ENCODE results near the gene AGR2.

AGR2 gene

GRCh38 chr7:16812542-16813231, 7.9 kb upstream of the AGR2 start:
- DNase-seq, result no peak

DNA sequence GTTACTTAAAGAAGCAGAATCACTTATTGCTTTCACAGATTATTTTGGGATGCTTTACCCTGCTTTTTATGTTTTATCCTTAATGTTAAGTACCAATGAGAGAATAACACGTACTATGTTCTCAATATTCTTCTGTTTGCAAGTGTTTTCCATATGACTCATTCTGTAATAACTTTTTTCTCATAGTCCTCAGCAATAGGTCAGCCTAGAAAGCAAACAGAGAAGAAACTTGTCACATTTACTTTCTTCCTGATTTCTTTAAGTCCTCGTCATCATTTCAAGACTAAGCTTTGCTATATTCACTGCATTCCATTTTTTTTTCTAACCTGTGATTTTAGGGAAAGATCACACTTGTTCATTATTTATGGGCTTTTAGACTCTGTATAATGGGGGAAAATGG, 6.8 kb upstream of the AGR2 start:
- no peak for DNase-seq

DNA sequence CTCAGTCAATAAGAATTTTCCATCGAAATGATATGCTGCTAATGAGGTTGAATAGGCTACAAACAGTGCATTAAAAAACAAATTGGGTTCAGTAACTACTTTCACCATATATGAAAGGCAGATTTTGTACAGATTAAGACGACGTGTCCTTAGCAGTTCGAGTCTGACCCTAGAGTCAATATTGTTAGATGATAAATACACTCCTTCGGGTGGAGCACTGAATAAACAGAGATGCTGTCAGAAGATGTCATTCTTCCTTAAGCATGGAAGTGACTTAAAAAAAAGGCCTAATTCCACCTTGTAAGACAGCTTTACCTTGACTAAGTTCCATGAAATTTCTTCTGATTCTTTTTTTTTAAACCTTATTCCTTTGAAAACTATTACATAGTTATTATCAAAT, 5.8 kb upstream of the AGR2 start:
- no peak for DNase-seq

- DNase-seq, result no peak
Measured at GRCh38 chr7:16810112-16810511, 5.3 kb upstream of the AGR2 start.

DNA sequence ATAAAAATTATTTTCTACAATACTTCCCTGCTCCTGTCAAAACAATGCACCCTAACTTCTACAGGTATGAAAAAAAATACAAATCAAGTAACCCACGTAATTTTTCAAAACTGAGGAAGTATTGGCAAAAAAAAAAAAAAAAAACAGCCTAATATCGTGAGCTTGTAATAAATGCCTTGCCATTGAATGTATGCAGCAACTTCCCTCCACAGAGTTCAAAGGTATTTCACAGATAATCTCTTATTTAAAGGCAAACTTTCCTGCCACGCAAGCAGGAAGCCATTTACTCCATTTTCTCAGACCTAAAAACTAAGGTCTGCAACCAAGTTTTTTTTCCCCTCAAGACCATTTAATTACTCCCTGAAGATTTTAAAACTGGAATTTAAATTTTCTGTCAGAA, 642 bp upstream of the AGR2 start:
- DNase-seq, result no peak

DNA sequence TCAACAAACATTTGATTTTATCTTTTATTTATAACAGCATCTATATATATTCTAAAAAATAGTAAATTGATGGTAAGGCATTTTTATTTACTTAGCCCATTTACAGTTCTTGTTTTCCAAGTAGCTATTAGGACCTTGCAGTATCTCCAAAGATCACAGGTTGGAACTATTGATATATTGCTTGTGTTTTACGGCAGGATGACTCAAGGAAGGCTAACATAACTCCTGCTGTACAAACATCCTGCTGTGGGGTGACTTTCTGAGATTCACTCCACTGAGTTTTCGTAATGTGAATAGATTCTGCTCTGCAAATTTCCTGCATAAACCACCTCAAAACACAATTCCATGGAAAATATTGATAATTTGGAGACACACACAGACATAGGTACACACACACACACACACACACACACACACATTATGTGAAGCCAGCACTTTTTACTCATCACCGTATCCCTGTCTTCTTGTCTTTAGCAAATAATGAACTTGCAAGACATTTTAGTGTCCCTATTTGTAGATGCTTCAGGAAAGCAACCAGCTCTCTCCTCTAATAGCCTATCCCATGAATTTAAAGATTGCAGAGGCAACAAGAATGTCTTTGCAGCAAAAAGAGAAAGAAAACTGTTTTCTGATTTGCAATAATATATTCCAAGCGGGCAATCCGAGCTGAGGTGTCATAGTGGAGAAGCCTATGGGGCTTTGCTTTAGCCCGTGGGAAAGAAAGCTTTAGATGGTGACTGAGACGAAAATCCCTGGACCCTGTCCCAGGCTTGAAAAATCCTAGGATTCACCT, 722 bp downstream of the AGR2 start:
- no peak for DNase-seq

GRCh38 chr7:16803125-16803524, 1.7 kb downstream of the AGR2 start:
- no peak for DNase-seq

GRCh38 chr7:16801579-16801978, 3.2 kb downstream of the AGR2 start:
- DNase-seq, result no peak

- DNase-seq, result no peak
Measured at GRCh38 chr7:16801111-16801542, 3.7 kb downstream of the AGR2 start.

DNA sequence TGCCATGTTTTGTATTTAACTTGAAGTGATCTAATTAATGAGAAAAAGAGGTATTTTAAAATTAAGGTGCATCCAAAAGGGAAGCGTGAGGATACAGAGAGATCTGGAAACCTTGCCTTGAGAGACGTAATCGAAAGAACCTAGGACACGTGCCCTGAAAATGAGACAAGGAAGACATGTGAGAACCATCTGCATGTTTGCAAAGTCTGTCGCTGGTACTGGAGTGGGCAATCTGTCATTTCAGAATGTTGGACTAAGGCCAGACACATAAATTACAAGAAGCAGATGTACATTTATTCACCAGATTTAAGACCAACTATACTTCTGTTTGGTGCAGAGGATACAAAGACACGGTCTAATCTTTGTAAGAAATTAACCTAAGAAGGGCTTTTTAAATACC, 9.2 kb downstream of the AGR2 start:
- no peak for DNase-seq

GRCh38 chr7:16794986-16795385, 9.8 kb downstream of the AGR2 start:
- no peak for DNase-seq

DNA sequence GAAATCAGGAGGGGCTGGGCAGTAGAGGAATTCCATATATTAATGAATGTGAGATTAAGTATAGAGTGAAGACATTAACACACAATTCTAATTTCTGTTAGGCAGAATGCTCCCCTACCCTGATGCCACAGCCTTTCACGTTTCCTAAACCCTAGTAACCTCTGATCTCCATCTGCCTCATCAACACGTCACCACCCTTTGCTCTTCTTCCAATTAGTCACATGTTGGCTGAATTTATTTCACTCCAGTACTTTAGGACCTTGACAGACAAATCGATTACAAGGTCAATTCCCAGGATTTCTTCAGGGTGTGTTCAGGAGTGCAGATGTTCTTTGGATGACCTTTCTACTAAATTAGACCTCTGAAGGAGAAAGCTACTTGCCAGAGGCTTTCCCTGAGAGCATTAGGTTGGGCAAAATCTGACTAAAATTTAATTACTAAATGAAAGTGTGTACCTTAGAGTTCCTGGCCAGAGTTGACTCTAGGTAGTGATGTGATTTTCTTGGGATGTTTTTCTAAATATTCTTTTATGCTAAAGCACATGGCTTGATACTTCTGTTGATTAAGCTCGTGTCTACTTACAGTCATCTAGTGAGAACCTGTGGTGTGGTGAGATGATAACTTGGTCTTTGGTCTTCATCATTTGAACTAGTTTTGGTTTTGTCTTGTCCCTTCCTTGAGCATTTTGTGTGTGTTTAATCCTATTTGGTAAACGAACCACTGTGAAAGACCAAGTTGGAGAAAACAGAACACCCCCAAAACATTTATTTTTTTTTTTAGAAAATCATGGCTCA, 12.7 kb downstream of the AGR2 start:
- DNase-seq, result no peak

DNA sequence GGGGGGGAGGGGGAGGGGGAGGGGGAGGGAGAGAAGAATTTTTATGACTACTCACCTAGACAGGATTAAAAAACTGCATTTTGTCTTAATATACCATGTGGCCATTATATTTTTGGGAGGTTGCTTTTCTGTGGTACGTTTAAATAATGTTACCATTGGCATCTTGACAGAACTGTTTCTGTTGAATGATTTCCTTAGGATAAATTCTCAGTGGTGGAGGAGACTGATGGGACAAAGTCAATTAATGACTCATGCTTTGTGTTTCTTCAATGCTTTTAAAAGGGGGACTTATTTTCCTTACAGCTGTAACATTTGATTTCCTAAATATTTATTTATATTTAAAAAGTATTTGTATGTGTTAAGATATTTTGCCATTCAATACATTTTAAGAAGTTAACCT, 13.7 kb downstream of the AGR2 start:
- DNase-seq, result no peak

- no peak for DNase-seq
Measured at GRCh38 chr7:16787127-16787526, 17.7 kb downstream of the AGR2 start.

DNA sequence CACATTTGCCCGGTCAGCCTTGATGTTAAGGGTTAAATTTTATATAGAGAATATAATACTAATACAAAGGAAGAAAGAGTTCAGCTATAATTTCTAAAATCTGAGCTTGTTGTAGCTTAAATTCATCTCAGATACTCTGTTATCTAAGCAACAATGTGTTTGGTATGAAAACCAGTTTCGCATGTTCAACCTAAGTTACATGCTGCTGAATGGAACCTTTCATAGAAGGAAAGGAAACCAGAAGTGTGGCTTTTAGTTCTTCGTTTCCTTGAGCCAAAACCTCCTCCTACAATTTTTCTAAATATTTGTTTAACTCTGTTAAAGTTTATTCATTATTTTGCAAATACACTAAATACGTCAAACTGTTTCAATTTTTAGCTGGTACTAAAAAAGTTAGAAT, 18.5 kb downstream of the AGR2 start:
- no peak for DNase-seq

DNA sequence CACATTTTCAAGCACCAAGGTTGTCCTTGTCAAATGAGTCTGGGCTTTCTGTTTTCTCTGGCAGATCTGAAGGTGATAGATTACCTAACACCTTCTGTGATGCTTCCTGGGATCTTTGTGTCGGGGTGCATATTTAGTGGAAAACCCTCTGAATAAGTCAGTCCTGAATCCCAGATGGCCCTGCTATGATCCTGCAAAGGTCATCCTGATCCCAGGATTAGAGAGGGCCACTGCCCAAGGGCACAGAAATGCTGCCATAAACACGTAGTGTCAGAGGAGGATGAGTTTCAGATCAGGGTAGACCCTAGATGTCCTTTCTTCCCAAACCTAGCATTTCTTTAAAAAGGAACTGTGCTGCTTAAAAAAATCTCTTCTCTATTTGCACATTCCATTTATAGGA, 19.0 kb downstream of the AGR2 start:
- no peak for DNase-seq

DNA sequence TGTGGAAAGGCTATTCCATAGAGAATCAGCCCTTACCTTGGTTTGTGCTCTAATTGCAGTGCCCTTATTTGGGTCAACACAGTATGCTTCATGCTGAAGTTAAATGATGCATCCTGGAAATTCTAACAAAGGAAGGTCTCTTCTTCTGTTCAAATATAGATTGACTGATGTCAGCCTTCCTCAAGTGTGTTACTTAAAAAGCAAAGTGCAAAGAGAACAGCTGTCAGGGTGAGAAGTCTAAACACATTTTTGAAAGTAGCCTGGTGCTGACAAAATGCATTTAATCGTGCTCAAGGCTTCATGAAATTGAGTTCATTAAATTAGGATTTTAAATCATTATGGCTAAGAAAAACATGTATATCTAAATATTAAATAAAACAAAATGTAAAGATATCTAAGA, 19.5 kb downstream of the AGR2 start:
- no peak for DNase-seq

DNA sequence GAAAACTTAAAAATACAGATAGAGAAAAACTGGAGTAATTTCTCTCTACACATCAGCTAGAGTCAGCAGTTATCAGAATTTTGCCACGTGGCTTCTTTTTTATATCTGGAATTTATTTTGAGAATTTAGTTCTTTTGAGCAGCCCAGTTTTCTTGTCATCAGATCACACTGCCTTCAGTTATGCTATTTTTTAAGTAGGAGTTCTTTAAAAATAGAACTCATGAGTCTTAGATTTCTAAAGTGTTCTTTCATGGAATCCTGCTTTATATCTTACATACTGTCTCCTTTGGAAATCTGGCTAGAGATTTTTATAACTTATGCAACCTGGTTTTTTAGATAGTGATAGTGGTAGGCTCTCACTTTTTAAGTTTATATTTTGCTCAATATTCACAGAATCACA, 24.2 kb downstream of the AGR2 start:
- no peak for DNase-seq

- DNase-seq, result no peak
Measured at GRCh38 chr7:16779051-16779450, 25.7 kb downstream of the AGR2 start.

GRCh38 chr7:16778476-16778875, 26.3 kb downstream of the AGR2 start:
- DNase-seq, result no peak

GRCh38 chr7:16776053-16776452, 28.7 kb downstream of the AGR2 start:
- no peak for DNase-seq

DNA sequence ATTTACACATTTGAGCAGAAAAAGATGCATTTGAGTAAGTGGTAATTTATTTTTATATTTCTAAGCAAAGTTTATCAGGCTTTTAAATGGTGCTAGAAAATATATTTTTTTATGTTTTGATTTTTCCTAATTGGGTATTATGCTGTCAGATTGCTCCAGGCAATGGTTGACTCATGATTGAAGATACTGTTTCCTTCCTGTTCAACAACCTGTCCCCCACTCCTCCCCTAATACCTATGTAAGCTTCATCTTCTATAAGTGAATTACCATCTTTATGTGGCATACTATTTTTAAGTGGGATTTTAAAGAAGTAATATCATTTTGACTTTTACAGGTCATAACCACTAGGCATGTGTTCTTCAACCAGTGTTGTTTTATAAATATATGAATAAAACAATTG, 29.8 kb downstream of the AGR2 start:
- no peak for DNase-seq

DNA sequence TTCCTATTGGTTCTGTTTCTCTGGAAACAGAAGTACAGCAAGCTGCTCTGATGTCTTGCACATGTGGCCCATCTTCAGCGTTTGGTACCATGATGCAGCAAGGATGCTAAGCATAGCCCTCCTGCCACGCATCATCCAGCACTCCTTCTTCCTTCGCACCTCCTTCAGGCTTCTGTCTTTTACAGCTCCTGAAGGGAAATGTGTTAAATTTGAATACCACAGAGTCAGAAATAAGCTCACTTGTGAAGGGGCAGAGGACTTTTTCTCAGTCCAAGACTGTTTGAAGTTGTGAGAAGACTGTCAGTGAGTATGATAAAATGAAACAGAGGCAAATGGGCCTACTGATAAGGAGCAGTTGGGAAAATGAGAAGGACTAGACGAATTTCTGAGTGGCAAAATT, 30.5 kb downstream of the AGR2 start:
- no peak for DNase-seq

- DNase-seq, result no peak
Measured at GRCh38 chr7:16773884-16774283, 30.9 kb downstream of the AGR2 start.
